Measurements from ENCODE around the gene KSR2.

The KSR2 gene

DNA sequence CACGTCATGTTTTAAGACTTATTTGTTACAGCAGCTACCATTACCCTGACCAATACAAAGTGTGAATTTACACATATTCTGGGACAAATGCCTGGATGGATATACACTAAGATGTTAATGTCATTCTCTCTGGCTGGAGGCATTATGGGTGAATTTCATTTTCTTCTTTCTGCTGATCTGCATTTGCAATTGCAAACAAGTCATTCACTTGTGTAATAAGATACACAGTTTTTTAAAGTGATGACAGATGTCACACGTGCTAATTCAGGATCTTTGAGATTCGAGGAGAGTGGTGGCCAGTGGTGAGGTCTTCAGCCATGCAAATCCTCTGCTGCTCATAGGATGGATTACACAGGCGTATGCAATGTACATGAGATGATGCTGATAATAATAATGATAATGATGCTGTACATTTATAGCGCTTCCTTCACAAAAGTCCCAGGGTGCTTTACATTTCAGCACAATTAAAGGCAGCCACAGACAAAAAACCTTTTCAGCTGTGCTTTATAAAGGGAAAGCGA, 451.5 kb downstream of the KSR2 start:
- DNase-seq: no peak

DNA sequence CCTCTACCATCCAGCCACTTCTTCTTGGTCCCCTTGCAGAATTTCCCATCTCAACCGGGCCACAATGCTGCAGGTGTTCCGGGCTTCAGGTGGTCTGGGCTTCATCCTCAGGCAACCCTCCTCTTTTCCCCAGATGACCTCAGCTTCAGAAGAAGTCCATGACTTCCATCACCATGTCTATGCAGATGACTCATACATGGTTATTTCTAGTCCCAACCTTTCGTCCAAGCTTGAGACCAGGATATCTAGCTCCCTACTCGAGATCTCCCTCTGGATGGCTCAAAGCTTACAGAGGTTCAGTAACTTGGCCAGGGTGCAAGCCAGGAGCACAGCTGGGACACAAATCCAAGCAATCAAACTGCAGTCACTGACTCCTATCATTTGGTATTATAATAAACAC, 452.8 kb downstream of the KSR2 start:
- DNase-seq: no peak

DNA sequence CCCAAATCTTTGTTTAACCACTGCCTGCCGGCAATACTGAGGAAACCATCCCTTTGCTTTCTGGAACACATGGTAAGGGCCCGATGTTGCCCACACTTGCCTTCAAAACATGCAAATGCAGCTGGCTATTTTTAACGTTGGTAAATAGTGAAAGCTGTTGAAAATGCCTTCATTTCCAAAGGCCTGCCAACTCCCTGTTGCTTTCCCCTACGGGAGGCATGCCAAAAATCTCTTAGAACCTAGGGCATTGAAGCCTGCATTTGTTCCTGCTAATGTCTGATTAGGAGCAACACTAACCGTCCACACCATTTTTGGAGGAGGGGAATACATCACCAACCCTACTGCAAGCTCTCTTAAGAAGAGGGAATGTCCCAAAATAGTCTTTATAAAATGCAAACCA, 454.8 kb downstream of the KSR2 start:
- no peak for DNase-seq

DNA sequence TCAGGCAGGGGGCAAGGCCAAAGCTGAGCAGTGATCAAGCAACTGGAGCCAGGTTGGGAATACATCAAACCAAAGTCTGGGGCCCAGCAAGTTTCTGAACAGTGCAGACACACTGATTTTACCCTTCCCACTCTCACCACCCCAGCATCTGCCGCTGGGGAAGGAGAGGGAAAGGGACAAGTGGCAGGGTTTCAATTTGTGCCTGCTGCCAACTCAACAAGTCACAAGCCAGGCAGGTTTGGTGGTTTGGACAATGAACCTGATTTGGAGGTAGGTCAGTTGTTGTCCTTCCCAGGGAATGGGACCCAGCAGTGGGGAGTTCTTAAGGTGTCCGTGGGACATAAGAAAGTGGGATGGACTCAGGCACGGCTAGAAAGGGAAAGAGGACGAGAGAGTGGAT, 455.4 kb downstream of the KSR2 start:
- no peak for DNase-seq

DNA sequence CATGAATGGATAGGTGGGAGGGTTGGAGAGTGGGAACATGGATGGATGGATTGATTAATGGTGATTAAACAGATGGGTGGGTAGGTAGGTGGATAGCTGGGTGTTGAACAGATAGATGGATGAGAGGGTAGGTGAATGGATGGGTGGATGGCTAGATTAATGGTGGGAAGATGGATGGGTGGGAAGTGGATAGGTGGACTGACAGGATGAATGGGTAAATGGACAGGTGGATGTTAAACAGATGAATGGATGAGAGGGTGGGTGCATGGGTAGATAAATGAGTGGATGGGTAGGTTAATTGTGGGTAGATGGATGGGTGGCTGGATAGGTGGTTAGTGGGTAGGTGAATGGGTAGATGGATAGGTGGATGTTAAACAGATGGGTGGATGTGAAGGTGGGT, 460.3 kb downstream of the KSR2 start:
- DNase-seq: no peak

DNA sequence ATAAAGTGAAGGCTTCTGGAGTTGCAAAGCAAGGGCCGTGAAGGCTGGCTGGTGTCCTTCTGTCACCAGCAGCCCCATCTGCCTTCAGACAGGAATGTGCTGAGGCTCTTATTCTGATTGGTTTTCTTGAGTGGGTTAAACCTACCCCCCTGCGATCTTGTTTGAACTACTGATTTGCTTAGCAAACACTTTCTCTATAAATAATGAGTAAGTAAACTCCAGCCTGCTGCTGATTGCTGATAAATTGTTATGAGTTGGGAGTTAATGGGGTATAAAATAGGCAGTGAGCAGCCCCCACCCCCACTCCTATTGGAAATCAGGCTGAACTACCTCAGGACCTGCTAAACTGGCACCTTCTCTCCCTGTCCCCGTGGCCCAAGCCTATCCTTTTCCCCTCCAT, 461.2 kb downstream of the KSR2 start:
- no peak for DNase-seq

DNA sequence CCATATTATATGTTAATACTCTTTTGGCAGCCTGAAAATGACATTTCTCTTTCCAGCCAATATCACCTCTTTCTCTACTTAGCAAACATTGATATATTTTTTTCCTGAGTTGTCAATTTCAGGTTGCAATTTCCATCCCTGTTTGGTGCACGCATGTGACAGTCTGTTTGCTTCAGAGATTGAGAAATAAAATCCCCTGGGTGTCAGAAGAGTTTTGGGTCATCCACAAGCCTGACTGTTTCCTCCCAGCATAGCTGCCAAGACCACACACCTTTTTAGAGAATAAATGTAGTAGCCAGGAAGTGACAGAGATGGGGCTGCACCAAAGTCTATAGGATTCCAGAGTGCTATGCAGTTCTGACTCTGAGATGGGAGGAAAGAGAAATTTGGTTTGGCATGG, 462.5 kb downstream of the KSR2 start:
- DNase-seq: no peak

DNA sequence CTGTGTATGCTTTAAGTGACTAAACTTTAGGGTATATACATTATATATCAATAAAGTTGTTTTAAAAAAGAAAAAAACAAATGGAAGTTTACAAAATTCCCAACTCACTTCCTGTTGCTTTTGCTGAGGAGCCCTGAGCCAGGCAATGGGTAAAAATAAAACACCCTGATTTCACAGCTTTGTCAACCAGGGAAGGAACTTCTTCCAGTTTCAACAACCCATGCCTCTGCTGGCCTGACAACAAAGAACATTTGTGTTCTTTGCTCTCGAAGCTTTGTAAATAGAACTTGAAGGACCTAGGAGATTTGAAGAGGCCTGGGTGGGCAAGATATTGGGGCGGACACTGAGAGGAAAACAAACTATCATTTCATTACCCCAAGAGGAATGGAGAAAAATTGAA, 466.2 kb downstream of the KSR2 start:
- DNase-seq: no peak

DNA sequence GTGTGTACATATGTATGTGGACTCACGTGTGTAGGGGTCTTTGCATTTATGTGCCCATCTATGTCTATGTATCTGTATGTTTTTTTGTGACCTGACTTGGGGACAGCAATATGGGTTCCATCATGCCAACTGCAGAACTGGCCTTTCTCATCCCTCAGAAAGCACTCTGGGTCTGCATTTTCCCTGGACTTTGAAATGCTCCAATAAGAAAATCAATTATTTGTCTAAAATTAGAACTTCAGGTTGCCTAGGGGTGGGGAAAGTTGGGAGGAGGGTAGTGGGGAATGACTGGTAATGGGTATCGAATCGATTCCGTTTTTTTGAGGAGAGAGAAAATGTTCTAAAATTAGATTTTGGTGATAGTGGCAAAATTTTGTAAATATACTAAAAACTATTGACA, 466.6 kb downstream of the KSR2 start:
- DNase-seq: no peak

DNA sequence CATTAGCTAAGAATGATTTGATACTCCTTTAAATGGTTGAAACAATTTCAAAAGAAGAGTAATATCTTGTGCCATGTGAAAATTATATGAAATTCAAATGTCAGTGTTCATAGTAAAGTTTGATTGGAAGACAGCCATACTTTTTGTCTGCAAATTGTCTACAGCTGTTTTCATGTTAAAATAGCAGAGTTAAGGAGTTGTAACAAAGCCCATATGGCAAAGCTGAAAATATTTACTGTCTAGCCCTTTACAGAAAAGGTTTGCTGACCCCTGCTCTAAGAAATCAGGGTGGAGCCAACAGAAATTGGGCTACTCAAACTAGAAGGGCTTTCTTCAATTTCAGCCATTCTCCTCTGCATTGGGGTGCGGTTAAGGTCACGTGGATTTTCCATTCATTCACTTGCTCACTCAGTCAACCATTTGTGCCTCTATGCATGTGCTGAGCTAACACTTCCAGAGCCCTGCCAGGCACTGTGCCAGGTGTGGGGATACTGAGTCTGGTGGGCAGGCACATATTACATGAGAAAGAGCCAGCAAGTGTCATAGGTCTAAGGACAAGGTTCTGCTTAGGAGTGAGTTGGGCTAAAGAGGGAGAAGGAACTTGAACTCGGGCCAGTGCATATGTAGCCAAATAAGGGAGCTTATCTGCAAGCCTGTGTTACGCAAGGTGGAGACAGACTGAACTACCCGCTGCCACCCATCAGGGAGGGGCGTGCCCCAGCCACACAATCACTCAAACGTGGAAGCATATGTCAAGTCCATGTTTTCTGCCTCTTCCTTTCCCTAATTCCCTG, 467.5 kb downstream of the KSR2 start:
- DNase-seq: no peak

DNA sequence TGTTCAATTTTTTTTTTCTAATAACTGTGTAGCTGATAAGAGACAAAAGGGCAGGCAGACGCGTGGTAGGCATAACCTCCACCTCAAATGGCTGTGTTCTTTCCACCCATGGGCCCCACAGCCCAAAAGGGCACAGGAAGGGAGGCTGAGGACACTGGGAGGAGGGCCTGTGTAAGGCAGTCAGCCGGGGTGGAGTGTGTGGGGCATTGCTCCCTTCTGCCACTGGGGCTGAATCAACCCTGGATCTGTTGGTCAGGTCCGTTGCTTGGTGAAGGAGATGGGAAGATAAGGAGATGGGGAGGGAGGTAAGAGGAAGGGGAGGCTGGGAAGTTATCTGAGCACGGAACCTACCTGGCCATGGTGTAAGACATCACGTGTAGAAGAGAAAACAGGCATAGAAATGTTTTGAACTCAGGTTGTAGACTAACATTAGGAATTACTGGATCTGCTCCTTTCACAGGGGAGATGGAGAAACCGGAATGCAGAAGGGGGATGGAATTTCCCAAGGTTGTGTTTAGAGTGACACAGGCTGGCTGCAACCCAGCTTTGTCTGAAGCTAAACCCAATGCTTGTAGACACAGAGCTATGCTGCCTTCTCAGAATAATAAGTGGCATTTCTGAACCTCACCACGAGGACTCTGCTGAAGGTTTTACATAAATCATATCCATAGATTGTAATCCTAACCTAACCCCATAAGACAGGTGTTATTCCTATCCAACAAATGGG, 468.9 kb downstream of the KSR2 start:
- DNase-seq: no peak

DNA sequence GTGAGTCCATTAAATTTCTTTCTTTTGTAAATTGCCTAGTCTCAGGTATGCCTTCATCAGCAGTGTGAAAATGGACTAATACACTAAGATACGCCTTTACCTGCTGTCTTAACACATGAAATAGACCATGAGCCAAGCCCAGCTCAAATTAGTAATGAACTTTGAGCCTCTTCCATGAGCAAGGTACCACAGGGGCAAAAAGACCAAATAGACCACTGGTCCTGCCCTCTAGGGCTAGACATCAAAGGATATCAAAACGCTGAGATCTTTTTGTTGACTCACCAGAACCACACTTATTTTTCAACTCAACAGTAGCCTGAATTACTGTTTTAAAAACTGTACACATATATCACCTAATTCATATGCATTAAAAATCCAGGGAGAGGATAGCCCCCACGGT, 469.9 kb downstream of the KSR2 start:
- no peak for DNase-seq

DNA sequence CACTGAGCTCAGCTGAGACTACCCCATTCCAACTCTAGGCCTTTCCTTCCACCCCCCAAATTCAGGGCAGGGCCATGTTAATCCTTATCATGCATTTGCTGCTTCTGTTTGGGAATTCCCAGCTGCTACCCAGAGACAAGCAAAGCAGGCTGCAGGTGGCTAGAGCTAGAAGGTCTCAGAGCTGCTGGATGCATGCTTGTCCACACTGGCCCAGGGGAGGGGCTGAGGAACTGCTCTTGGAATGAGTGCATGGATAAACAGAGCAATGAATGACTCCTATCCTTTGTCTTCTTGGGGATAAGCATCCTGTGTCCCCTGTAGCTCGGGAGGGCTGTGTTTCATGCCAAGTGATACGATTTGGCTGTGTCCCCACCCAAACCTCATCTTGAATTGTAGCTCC, 470.5 kb downstream of the KSR2 start:
- no peak for DNase-seq

DNA sequence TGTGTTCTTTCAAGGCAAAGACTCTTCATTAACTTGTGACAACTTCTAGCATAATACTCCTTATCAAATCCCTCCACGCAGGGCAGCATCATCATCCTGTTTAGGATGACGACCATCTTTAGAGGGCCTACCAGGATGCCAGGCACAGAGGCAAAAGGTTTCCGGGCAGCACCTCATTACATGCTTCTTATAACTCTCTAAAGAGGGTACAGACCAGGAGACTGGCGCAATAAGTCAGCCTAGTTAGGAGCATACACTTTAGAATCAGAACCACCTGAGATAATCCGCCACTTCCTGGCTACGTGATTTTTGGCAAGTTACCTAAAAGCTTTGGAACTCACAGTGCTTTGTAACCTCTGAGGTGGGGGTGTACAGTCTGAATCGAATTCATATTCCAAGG, 471.4 kb downstream of the KSR2 start:
- DNase-seq: no peak

DNA sequence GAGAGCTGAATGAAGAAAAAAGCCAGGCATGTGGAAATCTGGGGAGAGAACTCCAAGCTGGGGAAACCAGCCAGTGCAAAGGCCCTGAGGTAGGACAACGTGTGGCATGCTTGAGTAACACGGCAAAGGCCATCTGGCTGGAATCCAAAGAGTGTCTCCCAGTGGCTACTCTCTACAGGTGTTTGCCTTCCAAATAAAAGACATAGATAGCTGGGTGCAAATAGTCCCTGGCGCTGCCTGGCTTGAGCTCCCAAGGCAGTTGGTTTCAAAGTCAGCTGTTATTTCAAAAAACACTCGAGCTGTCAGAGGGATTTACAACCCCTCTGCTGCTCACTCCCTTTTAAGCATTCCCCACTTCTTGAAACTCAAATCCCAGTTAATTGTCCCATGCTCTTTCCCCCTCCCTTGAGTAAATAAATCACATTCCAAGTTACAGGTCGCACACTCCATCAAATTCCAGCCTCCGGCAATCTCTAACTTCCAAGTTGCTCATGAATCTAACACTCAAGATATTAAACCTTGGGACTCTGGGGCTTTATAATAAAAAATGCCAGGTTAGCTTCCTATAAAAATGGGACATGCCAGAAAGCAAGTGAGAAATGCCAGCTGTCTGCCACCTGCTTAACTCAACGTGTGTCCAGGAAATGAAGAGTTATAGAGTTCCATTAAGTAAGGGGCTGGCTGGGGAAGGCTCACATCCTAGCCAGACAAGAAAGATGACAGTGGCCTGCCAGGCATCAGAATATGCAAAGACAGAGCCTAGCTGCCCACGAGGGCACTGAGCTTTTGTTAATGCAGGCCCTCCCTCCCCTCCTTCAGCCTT, 473.7 kb downstream of the KSR2 start:
- DNase-seq: no peak

DNA sequence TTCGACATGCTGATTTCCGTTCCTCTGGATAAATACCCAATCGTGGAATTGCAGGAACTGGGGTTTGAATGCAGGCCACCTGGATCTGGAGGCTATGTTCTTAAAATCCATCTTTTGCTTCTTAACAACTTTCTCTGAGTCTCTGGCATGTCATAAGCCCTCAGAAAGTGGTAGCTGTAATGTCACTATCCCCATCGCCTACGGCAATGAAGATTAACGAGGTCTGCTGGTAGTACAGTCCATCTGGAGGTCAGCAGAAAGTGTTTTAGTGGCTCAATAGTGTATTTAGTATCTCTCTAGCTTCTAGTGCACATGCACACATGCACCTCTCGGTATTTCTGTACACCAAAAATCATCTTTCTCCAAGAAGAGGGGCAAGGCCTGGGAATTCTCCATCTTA, 477.1 kb downstream of the KSR2 start:
- DNase-seq: no peak

DNA sequence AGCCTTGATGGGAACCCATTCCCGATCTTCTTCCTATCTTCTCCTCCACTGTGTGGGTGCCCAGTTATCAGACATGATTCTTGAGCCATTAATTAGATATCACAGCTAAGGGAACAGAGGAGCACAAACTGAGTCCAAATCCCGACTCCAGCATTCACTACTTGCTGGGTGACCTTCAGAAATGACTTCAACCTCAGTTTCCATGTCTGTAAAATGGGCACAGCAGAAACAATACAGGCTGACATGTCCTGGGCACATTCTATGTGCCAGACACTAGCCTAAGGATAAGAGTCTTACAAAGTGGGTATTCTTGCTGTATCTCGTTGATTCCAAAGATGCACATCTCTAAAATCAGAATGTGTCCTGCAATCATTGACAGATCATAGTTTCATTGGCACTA, 478.7 kb downstream of the KSR2 start:
- no peak for DNase-seq

DNA sequence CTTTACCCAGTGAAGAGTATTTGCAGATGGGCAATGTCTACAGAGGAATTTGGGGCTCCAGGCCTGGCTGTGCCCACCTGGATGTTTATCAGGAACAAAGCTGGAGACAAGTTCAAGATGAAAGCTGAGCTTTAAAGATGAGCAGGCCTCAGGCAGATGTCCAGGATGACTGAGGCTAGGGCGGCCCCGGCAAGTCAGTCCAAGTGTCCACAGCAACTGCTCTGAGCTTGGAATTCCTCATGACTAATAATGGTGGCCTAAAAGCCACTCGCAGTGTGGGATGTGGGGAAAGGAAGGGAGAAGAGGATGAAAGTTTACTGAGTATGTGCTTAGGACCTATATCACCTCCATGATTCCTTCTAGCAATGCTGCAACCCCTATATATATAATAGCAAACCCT, 479.1 kb downstream of the KSR2 start:
- DNase-seq: no peak

DNA sequence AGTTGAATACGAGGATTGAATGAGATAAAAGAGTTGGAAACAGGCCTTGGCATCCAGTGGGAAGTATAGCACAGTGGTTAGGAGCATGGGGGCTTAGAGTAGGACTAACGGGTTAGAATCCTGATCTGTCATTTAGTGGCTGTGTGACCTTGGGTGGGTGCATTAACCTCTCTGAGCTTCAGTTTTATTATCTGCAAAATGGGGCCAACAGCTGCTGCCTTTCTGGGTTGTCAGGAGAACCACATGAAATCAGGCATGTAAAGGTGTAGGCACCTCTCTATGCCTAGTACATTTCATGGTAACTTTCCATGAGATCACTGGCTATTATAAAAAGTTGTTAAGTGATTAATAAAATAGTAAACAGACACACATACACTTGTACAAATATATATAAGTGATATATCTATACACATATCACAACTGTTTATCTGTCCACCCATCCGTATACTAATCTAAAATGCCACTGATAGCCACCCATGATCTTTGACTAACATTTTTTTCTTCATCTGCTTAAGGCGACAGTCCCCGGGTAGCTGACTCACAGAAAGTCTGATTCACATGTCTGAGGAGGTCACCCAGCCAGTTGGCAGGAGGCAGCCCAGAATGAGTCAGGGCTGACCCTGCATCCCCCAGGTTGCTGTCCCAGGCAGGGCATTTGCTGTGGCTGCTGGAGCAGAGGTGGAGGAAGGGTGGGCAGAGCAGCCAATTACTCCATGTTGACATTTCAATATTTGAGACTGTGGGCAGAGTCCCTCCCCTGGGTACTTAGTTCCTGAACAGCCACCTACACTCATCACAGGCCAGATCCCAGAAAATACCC, 481.7 kb downstream of the KSR2 start:
- no peak for DNase-seq

DNA sequence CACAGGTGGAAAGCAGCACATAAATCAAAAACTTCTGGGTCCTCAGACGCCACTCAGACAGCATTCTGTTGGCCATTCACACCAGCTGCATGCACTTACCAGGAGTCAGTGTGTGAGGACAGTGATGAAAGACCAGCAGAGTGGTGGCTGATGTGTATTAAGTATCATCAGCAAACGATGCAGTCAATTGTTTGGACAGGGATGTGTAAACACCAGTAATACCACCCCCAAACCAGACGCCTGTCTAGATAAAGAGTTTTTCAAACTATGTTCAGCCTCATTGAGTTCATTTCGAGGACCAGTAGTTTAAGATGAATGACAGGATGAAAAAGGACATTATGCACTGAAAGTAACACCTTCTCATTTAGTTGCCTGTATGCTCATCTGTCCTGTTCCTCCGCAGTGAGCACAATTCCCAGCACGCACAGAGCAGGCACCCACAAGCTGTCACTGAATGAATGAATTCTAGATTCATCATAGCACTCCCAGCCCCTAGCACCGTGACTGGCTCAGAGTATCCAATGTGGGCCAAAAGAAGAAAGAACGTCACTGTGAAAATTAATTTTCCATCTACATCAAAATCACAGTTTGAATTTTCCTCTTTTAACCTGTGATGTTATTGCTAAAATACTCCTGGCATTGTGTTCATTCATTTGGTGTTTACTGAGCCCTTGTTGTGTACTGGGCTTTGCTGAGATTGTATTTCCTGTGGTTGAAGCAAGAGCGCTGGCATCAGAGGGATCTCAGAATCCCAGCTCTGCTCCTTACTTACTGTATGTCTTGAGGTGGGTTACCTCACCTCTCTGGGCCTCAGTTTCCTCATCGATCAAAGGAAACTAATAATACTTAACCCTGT, 482.6 kb downstream of the KSR2 start:
- DNase-seq: no peak

DNA sequence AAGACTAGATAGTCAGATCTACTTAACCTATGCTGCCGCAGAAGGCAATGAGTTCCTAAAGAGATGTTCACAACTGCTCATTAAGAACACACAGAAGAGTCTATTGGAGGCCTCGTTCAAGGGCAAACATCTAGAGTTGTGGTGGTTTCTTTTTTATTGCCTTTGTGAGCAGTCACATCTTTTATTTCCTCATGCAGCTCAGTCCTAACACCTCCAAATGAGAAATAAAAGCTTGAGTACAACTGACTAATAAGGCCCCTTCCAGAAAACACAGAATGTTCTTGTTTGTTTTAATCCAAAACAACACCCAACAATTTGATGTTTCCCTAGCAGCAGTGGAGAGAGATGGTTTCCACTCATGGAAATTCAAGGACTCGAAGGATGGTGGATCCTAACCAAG, 483.9 kb downstream of the KSR2 start:
- DNase-seq: no peak

DNA sequence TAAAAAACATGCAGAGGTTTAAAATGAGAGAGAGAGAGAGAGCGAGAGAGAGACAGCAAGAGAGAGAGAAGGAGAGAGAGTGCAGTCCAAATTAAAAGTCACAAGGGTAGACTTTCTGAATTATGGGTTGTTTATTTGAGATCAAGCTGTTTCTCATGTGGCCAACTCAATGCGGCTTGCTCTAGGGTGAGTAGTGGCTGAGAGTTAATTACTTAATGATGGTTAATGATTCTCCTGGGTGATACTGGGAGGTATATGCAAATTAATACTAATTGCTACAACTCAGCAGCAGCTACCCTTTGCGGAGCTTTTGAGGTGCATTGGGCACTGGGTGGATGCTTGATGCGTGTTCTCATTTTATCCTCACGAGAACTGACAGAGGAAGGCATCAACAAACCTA, 485.3 kb downstream of the KSR2 start:
- DNase-seq: no peak
